Non-pigmented ciliary epithelial cell (primary cell): ENCODE data around the gene MGAT5.

Experiments
- DNase-seq: peaks from one replicate; pipeline ENCODE4 v3.0.0-alpha.2; 2010; ENCODE audit warnings: low read depth

The MGAT5 gene

DNA sequence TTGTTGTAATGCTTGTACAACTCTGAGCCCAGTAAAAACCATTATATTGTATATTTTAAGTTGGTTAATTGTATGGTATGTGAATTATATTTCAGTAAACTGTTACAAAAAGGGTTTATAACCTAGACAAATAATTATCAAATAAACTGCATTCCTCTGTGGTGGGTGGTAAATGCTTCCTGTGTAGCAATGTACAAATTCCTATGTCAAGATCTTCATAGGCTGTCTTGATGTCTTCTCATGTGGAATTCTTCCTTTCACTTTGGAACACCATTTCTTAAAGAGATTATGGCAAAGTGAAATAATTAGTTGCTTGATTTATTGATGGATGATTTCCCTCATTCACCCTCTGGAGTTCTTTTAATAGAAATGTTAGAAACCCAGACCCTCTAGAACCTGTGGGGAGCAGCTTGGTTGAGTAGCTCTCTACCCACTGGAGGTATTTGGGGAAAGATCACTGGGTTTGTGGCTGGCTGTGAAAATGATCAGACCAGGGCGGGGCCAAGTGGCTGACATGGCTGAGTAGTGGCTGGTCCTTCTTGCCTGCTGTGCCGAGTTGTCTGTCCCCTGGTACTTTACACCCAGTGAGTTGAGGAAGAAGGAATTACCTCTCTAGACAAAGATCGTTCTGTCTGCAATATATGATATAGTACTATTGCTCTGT is 22.4 kb upstream of the MGAT5 start:
- no peak for DNase-seq

DNA sequence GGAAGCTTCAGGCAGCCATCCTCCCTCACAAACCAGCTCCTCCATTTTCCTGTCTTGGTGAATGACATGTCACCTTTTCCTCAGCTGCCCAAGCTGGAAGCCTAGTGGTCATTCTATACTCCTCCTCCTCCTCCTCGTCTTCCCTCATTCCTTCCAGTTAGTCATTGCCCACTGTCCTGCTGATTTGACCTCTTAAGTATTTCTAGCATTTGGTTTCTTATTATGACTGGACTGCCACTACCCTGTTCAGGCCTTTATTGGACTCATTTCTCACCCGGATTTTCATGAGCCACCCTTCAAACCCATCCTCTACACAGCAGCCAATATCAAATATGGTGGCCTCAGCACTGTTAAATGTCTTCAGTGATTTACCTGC is 21.9 kb upstream of the MGAT5 start:
- DNase-seq, result no peak

DNA sequence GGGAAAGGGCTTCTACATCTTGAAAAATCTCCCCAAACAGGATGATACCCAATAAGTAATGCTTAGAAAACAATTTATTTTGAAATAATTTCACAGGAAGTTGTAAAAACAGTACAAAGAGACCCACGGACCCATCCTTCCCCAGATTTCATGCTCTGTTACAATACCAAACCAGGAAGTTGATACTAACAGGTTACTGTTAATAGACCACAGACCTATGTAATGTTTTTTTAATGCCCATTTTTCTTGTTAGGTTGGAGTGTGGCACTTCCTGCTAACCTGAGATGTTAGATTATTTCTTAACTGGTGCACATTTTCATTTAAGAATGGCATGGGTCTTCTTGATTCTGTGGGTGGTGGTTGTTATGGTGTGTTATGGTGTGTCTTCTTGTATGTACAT is 21.4 kb upstream of the MGAT5 start:
- DNase-seq, result no peak

DNA sequence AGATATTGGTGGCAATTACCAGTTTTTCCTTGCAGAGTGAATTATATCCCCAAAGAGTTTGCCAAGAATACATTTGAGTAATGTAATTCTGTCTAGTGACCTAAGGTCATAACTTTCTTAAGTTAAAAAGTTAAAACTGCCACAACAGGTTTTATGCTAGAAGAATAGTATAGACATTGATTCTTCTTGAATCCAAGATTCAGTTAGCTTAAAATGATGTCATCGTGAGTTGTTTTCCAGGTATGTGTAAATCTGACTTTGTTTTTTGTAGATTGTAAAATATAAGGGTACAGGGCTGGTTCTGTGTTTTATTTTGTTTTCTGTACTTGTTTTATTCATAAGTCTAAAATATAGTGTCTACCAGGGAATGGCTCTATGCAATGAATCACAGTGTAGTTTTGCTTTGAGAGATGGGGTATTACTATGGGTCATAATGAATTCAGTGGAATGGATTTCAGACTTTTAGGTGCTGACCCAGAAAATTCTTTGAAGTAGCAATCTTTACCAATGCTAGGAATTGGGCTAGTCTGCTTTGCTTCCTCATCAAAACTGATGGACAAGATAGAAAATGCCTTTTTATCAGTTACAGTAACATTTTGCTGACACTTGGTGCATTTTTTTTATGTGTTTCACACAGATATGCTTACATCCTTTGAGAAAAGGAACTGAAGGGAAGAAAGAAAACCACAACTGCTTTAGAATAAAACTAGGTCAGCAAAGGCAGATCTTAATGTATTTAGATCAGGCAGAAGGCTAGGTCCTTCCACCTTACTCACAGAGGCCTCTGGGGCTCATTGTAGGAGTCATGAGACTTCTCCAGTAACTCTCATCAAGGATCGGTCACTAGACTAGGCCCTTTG is 20.8 kb upstream of the MGAT5 start:
- no peak for DNase-seq

DNA sequence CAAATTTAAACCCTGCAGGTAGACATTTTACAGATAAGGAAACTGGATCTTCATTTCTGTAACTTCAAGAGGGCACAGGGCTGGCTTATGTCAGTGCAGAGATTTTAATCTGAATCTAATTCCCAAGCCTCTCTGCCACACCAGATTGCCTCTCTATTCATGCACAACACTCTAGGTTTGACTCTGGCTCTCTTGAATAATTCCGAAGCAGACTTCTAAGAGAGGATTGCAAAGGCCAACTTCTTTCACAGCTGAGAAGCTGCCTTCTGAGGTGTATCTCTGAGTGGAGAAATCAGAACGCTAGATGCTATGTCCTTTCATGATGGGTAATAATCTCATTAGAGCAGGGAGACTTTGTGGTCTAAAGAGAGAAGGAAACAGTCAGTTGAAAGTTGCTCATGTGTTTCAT is 20.1 kb upstream of the MGAT5 start:
- no peak for DNase-seq

DNA sequence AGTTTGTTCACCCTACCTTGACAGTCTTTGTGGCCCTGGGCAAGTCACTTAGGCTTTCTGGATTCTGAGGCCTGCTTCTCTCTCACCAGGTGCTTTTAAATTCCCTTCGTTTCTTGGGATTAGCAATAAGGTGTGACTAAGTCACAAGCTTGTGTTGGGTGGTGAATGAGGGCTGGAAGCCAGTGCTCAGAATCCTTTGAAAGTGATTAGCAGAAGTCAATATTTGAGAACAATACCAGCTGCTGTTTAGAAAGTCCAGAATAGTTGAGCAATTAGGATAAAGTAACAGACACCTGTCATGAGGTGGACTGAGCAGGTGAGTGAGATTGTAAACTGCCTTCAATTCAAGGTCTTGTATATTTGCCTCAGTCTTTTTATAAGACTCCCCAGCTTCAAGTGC is 19.3 kb upstream of the MGAT5 start:
- DNase-seq, result no peak

DNA sequence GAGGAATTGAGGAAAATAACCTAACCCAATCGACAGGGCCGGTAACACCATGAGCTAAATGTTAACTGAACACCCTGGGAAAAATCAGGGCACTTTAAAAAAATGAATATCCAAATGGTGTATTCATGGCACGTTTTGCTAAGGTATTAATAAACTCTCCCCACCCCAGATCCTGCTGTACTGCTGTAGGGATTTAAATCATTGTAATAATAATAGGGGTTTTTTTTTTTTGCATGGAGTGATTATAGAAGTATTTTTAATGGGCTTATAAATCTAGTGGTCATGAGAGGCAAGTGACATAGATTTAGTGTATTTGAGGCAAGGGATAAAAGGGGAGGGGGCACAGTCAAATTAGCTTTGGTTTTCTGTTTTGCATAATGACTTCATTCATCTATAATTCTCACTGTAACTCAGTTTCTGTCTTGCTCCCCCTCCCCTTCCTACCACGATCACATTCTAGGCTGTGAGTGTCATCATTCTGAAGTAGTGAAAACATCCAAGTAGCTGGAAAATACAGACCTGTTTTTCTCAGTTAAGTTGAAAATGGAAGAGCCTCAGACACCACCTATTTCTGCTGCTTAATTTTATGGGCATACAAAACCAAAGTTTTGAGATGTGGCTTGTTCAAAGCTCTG is 18.2 kb upstream of the MGAT5 start:
- DNase-seq, result no peak

DNA sequence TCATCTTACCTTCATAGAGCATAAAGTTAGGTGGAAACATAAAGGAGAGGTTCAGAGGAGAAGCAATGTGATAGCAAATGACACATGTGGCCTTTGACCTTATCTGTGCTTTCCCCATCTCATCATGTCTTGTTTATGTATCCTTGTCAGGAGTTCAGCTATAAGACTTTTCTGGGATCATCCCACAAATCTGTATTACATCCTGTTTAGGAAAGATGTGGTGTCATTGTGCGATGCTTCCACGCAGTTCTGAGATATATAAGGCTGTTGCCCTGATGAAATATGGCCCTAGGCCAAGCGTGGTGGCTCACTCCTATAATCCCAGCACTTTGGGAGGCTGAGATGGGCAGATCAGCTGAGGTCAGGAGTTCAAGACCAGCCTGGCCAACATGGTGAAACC is 15.5 kb upstream of the MGAT5 start:
- DNase-seq, result no peak

DNA sequence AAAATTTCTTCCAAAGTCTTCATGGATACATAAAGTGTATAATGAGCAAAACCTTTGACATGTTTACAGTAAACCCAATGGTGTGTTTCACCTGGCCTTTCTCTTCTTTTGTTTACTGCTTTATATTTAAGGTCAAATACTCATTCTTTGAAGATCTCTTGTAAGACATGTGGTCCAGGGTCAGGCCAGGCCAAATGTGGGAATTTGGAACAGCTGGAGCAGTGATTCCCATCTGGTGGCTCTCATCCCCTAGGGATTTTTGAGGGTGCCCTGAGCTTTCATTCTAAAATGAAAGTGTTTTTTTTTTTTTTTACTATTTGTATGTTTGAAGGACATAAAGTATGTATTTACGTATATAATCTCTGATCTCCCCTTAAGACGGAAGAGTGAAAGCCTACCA is 13.8 kb upstream of the MGAT5 start:
- no peak for DNase-seq

DNA sequence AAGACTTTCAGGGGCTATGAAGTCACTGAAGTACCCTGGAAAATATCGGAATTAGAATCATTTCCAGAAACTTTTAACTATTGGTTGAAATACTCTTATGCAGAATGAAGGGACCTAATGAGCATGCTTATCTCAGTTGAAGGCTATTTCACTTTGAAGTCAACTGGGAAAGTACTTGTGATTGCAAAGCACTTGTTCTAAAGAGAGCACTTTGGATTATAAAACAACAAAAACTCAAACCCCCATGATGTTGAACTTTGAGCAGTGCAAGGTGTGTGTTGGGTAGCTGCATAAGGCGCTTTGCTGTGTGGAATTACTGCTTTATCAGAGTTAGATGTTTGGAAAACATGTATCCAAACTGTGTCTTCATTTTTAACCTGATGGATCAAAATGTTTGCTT is 12.0 kb upstream of the MGAT5 start:
- DNase-seq, result no peak

DNA sequence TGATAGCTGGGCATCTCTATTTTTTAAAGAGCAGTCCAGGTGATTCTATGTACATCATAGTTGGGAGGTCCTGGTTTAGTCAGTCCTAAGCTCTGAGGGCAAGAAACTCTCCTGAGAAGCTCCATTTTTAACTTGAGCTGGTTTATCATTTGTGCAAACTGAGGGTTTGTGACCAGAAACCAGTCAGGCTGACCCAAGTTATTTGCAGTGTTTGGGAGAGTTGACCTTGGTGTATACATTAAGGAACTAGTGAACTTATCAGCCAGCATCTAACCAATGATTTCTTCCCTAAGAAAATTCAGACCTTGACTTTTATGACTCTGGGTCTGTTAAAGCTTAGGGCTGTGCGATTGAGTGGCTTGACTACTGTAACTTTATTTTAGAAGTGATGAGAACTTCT is 10.6 kb upstream of the MGAT5 start:
- DNase-seq, result no peak

DNA sequence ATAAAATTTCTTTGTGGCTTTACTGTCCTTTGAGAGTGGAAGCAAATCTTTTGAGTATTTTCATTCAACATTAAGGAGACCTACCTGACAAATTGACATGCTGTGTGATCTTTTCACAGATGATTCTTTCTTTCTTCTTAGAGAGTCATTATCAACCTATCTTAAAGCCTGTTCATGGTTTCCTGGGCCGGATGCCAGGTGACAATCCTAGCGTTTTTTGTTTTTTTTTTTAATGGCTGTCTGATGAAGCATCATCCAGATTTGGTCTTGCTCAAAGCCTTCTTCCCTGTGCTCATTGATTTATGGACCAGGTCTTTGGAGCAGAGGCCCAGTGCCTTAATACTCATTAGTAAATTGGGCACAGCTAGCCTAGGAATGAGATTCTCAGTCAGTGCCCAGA is 9.8 kb upstream of the MGAT5 start:
- DNase-seq, result no peak

DNA sequence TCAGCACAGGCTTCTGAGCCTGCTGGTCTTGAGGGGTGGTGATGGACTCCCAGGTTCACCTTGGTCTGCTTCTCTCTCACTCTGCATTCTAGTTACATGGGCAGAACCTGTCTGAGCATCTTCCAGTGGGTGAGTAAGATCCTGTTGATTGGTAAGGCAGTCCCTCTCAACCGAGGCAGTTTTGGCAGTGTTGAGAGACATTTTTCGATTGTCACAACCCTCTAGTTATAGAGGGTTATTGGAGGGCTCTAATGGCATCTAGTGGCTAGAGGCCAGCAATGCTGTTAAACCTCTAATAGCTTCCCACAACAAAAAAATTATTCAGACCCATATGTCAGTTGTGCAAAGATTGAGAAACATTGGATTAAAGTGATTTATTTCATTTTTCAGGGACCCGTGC is 9.3 kb upstream of the MGAT5 start:
- no peak for DNase-seq

DNA sequence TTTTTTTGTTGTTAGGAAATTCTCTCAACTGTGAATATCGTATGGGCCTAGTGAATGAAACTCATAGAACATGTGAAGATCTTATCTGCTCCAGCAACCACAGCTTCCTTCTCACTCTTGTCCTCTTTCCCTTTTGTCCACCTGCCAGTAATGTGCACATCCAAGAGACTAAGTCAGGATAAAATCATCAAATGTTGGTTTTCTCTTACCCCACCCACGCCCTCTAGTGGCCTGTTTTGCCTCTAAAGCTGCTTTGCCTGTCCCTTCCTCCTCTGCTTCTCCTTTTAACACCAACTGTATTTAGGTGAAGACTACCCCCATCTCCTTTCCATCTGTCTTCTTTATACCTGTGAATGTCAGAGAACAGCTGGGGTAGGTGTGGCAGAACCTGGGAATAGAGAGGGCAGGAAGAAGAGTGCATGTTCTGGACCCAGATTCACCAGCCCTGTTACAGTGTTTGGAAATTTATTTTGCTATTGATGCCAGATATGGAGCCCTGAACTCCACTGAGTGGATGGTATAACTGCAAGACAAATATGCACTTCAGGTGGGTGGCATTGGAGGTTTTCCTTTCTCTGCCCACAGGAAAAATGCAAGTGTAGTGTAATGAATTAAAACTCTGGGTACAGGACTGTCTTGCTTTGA is 8.4 kb upstream of the MGAT5 start:
- no peak for DNase-seq

DNA sequence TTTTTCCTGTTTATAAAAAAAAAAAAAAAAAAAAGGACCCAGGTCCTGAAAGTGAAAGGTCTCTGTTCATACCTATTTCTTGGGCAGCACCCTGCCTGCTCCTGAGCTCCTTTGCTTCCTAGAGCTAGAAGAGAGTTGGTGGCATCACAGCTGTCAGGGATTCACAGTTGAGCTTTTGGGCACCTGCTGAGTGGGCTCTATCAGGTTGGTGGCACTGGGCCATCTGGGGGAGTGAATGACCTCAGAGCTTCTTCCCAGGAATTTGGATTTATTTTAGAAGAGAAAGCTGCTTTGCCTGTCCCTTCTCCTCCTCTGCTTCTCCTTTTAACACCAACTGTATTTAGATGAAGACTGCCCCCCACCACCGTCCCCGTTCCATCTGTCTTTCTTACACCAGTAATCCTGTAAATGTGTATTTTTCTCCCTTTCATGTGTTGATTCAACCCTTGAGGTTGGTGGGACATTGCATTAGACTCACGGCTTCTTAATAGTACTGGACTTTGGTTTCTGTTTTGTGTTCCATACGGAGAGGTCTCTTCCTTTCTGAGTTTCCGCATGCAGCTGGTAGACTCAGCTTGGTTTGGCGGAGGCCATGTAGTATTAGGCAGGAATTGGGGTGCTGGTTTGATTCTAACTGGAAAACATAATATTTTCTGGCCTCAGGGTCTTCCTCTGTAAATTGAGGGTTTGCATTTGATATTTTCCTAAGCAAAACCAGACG is 7.6 kb upstream of the MGAT5 start:
- DNase-seq, result no peak

DNA sequence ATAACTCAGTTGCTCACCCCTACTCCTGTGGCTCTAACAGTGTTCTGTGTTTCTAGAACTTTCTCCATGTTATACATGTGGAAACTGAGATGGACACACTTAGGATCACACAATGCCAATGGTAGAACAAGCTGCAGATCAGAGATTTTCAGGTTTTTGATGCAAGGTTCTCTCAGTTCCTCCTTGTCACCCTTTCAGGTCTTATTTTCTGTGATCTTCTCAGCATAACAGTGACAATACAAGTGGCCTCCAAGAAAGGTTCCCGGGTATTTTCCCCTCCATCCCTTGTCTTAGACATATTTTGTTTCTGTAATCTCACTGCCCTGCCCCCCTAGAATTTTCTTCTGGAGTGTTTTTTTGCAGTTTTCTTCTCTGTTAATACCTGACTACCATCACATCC is 6.2 kb upstream of the MGAT5 start:
- DNase-seq, result no peak

DNA sequence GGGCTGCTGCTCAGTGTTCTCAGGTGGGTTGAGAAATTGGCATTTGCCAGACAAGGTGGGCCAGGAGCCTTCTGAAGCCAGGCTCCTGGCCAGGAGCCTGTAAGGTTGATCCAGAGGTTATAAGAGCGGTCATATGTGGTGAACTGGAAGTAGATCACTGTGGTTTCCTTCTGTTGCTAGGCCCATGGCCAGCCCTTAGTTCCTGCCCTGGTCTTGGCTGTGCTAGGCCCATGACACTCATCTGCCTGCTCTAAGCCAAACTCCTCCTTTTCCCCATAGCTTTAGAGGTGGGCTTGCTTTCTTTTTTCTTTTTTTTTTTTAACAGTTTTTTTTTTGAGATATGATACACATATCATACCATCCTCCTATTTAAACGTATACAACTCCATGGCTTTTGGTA is 5.0 kb upstream of the MGAT5 start:
- DNase-seq, result no peak

DNA sequence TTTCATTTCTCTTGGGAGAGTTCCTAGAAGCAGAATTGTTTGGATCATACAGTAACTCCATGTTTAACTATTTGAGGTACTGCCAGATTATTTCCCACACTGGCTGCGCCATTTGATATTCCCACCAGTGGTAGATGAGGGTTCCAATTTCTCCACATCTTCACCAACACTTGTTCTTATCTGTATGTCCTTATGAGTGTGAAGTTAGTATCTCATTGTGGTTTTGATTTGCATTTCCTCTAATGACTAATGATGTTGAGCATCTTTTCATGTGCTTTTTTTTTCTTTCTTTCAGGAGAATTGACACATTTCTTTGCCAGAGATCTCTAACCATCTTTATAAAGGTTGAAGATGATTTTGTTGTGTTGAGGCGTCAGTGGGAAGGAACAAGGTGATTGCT is 4.1 kb upstream of the MGAT5 start:
- DNase-seq, result no peak

DNA sequence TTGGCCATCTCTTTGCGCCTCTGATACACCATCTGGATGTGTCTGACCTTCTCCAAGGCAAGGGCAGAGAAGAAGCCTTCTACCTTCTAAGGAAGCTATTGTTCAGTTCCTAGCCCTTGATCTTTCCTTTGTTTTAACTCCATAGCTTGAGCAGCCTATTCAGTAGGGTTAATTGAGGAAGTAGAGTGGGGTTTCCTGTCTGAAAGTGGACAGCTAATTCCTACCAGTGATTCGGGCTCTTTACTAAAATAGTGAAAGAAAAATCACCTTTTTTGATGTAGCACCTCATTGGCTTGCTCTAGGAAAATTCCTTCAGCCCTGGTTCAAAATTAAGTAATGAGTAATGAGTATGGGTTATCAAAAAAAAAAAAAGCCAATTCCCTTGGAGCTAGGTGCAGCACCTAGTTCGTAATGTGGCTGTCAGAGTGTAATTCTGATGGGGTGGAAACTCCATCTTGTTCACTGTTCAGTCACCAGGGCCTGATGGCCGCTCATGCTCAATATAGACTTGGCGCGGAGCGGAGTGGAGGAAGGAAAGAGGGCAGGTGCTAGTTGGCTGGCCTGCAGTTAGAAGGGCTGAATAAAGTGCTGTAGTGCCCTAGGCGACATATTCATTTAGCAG is 2.9 kb upstream of the MGAT5 start:
- DNase-seq, result no peak

DNA sequence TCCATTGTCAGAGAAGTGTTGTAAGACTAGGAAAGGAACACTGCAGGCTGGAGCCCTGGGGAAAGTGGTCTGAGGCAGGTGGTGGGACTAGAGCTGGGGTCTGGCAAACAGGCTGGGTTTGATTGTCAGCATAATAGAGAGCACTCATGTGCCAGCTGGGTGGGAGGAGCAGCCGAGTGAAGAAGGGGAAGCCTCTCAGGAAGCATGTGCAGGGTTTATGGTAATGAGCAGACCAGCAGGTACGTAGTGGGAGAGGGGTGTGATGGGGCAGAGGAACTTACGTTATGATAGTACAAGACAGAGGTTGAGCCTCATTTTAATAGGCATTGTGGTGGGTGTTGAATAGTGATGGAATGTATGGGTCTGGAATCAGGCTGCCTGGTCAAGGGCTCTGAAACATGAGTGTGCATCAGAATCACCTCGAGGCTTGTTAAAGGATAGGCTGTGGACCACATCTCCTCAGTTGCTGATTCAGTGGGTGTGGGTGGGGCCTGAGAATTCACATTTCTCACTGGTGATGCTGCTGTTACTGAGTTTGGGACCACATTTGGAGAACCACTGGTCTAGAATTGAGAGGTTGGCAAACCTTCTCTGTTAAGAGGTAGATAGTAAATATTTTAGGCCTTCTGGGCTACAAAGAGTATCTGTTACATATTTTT is 1.7 kb upstream of the MGAT5 start:
- no peak for DNase-seq

DNA sequence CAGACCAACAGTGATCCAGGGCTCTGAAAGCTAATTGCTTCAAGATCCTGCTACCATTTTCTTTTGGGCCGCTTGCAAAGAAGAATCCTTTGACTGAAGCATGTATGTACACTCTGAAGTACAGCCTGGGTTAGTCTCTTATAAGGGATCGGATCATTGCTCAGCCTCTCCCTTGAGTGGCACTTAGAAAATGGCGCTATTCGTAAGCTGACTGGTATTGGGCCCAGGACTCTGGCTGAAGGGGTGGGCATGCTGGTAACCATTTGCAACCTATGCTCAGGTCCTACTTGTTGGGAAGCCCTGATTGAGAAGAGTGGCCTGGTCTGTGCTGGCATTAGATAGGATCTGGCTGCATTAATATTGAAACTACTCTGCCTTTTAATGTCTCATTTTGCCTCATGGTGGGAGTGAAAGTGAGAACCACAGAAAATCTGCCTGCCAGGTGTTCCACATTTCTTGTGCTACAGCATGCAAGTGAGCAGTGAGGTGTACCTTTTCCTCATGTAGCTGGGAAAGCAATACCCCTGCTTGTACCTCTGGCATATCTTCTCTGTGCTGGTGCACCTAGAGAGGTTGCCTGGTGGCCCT is 661 bp upstream of the MGAT5 start:
- DNase-seq, result no peak
